MM.1S (cell line): ENCODE results near the gene SERPINF2.

Experiments
- DNase-seq: peaks from one replicate; pipeline ENCODE4 v3.0.0-alpha.2; 2015
- H2AFZ ChIP-seq: fragments of 300-600 bp; sonication (generic); 2 replicates; pipeline ENCODE4 v1.6.0; 2016; ENCODE audit warnings: antibody characterized with exemption, low read length
- H3F3A ChIP-seq: fragments of 300-600 bp; sonication (generic); 2 replicates; pipeline ENCODE4 v1.6.1; 2016; ENCODE audit warnings: mild to moderate bottlenecking, antibody characterized with exemption, low read length, moderate library complexity, mixed read lengths; ENCODE audit not compliant: insufficient read depth
- H3K27ac ChIP-seq: fragments of 300-600 bp; sonication (generic); 2 replicates; pipeline ENCODE4 v1.5.1; 2016; ENCODE audit warnings: mild to moderate bottlenecking, low read length
- H3K27me3 ChIP-seq: fragments of 300-600 bp; sonication (generic); replicated peaks from 2 replicates; pipeline ENCODE4 v1.6.0; 2016; ENCODE audit warnings: low read length; ENCODE audit not compliant: insufficient read depth
- H3K36me3 ChIP-seq: fragments of 300-600 bp; sonication (generic); replicated peaks from 2 replicates; pipeline ENCODE4 v1.6.1; 2016; ENCODE audit warnings: mild to moderate bottlenecking, low read length, mixed read lengths; ENCODE audit not compliant: insufficient read depth
- H3K4me1 ChIP-seq: fragments of 300-600 bp; sonication (generic); 2 replicates; pipeline ENCODE4 v1.6.1; 2016; ENCODE audit warnings: low read length, mixed read lengths
- H3K4me2 ChIP-seq: fragments of 300-600 bp; sonication (generic); 2 replicates; pipeline ENCODE4 v1.6.0; 2016; ENCODE audit warnings: low read depth, low read length
- H3K4me3 ChIP-seq: fragments of 300-600 bp; sonication (generic); 2 replicates; pipeline ENCODE4 v1.5.1; 2016; ENCODE audit warnings: low read length, mixed read lengths
- H3K79me2 ChIP-seq: fragments of 300-600 bp; sonication (generic); 2 replicates; pipeline ENCODE4 v1.6.1; 2016; ENCODE audit warnings: mixed run types, low read length, mixed read lengths
- H3K9ac ChIP-seq: fragments of 300-600 bp; sonication (generic); 2 replicates; pipeline ENCODE4 v1.6.1; 2016; ENCODE audit warnings: low read length, mixed read lengths
- H3K9me2 ChIP-seq: fragments of 300-600 bp; sonication (generic); replicated peaks from 2 replicates; pipeline ENCODE4 v1.6.1; 2016; ENCODE audit warnings: mild to moderate bottlenecking, low read length, mixed read lengths; ENCODE audit not compliant: insufficient read depth
- H3K9me3 ChIP-seq: fragments of 300-600 bp; sonication (generic); replicated peaks from 2 replicates; pipeline ENCODE4 v1.6.1; 2016; ENCODE audit warnings: mild to moderate bottlenecking, low read length, mixed read lengths; ENCODE audit not compliant: insufficient read depth
- H4K20me1 ChIP-seq: fragments of 300-600 bp; sonication (generic); 2 replicates; pipeline ENCODE4 v1.6.1; 2016; ENCODE audit warnings: mild to moderate bottlenecking, low read length, moderate library complexity, mixed read lengths; ENCODE audit not compliant: insufficient read depth
- EZH2 ChIP-seq: fragments of 300-600 bp; sonication (generic); optimal IDR thresholded peaks from 2 replicates; pipeline ENCODE3; 2017; ENCODE audit warnings: low read depth, mild to moderate bottlenecking, antibody characterized with exemption, low read length, mixed read lengths
- EZH2phosphoT487 ChIP-seq: fragments of 300-600 bp; sonication (generic); IDR thresholded peaks from 2 replicates; pipeline ENCODE4 v1.6.1; 2018; ENCODE audit warnings: antibody characterized with exemption, low read length
- TF ChIP-seq, protein P1 (sequence below): fragments of 300-600 bp; sonication (generic); IDR thresholded peaks from 2 replicates; pipeline ENCODE4 v1.5.1; 2016; ENCODE audit warnings: antibody characterized with exemption, low read length, mixed read lengths

SERPINF2 gene

DNA sequence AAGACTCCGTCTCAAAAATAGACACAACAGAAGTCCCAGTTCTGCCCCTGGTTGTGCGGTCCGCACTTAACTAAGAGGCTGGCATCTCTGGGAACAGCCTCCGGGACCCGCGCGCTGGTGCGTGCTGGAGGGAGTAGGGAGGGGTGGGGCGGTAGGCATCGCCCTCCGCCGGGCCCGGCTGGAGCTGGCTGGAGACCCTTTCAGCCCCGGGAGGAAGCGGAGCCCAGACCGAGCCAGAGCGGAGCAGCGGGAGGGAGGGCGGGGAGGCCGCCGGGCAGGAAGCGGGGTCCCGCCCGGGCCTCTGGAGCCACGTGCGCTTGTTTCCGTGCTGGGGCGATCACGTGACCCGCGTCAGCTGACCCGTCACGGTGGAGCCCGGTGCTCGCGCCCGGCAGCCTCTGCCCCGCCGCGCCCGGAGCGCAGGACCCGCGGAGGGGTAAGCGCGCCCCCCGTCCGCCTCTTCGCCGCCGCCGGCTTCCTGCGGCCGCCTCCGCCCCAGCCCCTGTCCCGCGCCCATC, 18.3 kb upstream of the SERPINF2 start, which contains the start of gene WDR81:
Gene WDR81 (plus strand): TSS at position 354 of the 518 bp plus-strand sequence. CDS start 256 bp downstream, outside the sequence.
- Histone ChIP-seq H3K4me3 (peak within 1 kb of the TSS; percentile 73), H4K20me1 (no peaks in the 10 kb centered on the region), H3K79me2 (peaks cover 20% of the 10 kb centered on the region), H2AFZ (peak within 1 kb of the TSS; percentile 79), H3K27me3 (no peaks in the 10 kb centered on the region), H3K27ac (peak within 1 kb of the TSS; percentile 14; the same call in 1 of the 2 replicates), H3K9me3 (no peaks in the 10 kb centered on the region), H3K9me2 (no peaks in the 10 kb centered on the region), H3F3A (peaks cover 5% of the 10 kb centered on the region; the same call in 1 of the 2 replicates), H3K4me1 (peaks cover 17% of the 10 kb centered on the region), H3K36me3 (no peaks in the 10 kb centered on the region), H3K4me2 (peak within 1 kb of the TSS; percentile 95), H3K9ac (peak within 1 kb of the TSS; percentile 59)
- TF ChIP-seq EZH2phosphoT487: no peak
- no peak for TF ChIP-seq EZH2
- TF ChIP-seq, protein P1, sequence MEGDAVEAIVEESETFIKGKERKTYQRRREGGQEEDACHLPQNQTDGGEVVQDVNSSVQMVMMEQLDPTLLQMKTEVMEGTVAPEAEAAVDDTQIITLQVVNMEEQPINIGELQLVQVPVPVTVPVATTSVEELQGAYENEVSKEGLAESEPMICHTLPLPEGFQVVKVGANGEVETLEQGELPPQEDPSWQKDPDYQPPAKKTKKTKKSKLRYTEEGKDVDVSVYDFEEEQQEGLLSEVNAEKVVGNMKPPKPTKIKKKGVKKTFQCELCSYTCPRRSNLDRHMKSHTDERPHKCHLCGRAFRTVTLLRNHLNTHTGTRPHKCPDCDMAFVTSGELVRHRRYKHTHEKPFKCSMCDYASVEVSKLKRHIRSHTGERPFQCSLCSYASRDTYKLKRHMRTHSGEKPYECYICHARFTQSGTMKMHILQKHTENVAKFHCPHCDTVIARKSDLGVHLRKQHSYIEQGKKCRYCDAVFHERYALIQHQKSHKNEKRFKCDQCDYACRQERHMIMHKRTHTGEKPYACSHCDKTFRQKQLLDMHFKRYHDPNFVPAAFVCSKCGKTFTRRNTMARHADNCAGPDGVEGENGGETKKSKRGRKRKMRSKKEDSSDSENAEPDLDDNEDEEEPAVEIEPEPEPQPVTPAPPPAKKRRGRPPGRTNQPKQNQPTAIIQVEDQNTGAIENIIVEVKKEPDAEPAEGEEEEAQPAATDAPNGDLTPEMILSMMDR: no peak
- DNase-seq: peak; percentile 89

DNA sequence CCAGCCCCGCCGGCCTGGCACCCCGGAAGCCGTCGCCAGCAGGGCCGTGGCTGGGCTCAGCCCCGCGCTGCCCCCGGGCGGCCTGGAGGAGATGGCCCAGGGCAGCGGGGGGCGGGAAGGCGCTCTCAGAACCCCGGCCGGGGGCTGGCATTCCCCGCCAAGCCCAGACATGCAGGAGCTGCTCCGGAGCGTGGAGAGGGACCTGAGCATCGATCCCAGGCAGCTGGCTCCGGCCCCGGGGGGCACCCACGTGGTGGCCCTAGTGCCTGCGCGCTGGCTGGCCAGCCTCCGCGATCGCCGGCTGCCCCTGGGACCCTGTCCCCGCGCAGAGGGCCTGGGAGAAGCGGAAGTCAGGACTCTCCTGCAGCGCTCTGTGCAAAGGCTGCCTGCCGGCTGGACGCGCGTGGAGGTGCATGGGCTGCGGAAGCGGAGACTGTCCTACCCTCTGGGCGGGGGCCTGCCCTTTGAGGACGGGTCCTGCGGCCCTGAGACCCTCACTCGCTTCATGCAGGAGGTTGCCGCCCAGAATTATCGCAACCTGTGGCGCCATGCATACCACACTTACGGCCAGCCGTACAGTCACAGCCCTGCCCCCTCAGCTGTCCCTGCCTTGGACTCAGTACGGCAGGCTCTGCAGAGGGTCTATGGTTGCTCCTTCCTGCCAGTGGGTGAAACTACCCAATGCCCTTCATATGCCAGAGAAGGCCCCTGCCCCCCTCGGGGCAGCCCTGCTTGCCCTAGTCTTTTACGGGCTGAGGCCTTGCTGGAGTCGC, 17.6 kb upstream of the SERPINF2 start:
- no peaks in the 10 kb centered on the region for H3K36me3 ChIP-seq
- H3K9me2 ChIP-seq: no peaks in the 10 kb centered on the region
- peak overlapping the region; percentile 59 for H3K9ac ChIP-seq
- TF ChIP-seq, protein P1: no peak
- TF ChIP-seq EZH2phosphoT487 (no peak), EZH2 (no peak)
- peak overlapping the region; percentile 73 for H3K4me3 ChIP-seq
- peaks cover 17% of the 10 kb centered on the region for H3K4me1 ChIP-seq
- no peaks in the 10 kb centered on the region for H3K27me3 ChIP-seq
- H3K79me2 ChIP-seq: peaks cover 20% of the 10 kb centered on the region
- peak overlapping the region; percentile 55 for H2AFZ ChIP-seq
- no peaks in the 10 kb centered on the region for H4K20me1 ChIP-seq
- peak overlapping the region; percentile 95 for H3K4me2 ChIP-seq
- no peaks in the 10 kb centered on the region for H3K9me3 ChIP-seq
- no peak overlapping the region for H3K27ac ChIP-seq
- DNase-seq: peak; percentile 11
- peaks cover 5% of the 10 kb centered on the region; the same call in 1 of the 2 replicates for H3F3A ChIP-seq

DNA sequence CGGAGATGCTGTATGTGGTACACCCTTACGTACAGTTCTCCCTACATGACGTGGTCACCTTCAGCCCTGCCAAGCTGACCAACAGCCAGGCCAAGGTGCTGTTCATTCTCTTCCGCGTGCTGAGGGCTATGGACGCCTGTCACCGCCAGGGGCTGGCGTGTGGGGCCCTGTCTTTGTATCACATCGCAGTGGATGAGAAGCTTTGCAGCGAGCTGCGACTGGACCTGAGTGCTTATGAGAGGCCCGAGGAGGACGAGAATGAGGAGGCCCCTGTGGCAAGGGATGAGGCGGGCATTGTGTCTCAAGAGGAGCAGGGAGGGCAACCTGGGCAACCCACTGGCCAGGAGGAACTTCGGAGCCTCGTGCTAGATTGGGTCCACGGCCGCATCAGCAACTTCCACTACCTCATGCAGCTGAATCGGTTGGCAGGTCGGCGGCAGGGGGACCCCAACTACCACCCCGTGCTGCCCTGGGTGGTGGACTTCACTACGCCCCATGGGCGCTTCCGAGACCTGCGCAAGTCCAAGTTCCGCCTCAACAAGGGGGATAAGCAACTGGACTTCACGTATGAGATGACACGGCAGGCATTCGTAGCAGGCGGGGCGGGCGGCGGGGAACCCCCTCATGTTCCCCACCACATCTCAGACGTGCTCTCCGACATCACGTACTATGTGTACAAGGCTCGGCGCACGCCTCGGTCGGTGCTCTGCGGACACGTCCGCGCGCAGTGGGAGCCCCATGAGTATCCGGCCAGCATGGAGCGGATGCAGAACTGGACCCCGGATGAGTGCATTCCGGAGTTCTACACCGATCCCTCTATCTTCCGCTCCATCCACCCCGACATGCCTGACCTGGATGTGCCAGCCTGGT, 16.8 kb upstream of the SERPINF2 start:
- no peaks in the 10 kb centered on the region for H3K9me3 ChIP-seq
- no peak overlapping the region for H3K9ac ChIP-seq
- H3K79me2 ChIP-seq: peaks cover 20% of the 10 kb centered on the region
- H3K4me2 ChIP-seq: peak overlapping the region; percentile 95; the same call in 1 of the 2 replicates
- no peak overlapping the region for H2AFZ ChIP-seq
- H3K27me3 ChIP-seq: no peaks in the 10 kb centered on the region
- no peaks in the 10 kb centered on the region for H4K20me1 ChIP-seq
- DNase-seq: no peak
- no peak for TF ChIP-seq EZH2phosphoT487
- TF ChIP-seq, protein P1: no peak
- no peak for TF ChIP-seq EZH2
- H3K4me1 ChIP-seq: peaks cover 17% of the 10 kb centered on the region
- H3F3A ChIP-seq: peaks cover 5% of the 10 kb centered on the region; the same call in 1 of the 2 replicates
- H3K36me3 ChIP-seq: no peaks in the 10 kb centered on the region
- H3K4me3 ChIP-seq: peak overlapping the region; percentile 73; the same call in 1 of the 2 replicates
- H3K9me2 ChIP-seq: no peaks in the 10 kb centered on the region
- H3K27ac ChIP-seq: no peak overlapping the region
